Progenitor cell of endocrine pancreas (in vitro differentiated cells): Measurements from ENCODE around the gene SEC61G. TPM values are rescaled to one million over a fixed set of nuclear protein-coding genes. Genes with fewer than 3 reads are reported as not detected.
A peak's percentile ranks its signal among the peaks of the same experiment; 100 is the strongest.

Source experiments
- DNase-seq: peaks from one replicate; pipeline ENCODE4 v3.0.0; 2021; ENCODE audit warnings: low spot score; ENCODE audit not compliant: unreplicated experiment
- H3K27ac Mint-ChIP-seq: 2 replicates; pipeline ENCODE4 v1.8.0; 2021; ENCODE audit warnings: mild to moderate bottlenecking, moderate library complexity, mixed read lengths
- H3K27me3 Mint-ChIP-seq: 2 replicates; pipeline ENCODE4 v1.8.0; 2021; ENCODE audit warnings: mixed read lengths
- H3K36me3 Mint-ChIP-seq: 2 replicates; pipeline ENCODE4 v1.8.0; 2022; ENCODE audit warnings: mixed read lengths; ENCODE audit not compliant: insufficient read depth
- H3K4me1 Mint-ChIP-seq: 2 replicates; pipeline ENCODE4 v1.8.0; 2021; ENCODE audit warnings: low read depth, mixed read lengths
- H3K4me3 Mint-ChIP-seq: 2 replicates; pipeline ENCODE4 v1.8.0; 2021; ENCODE audit warnings: low read depth, mild to moderate bottlenecking, moderate library complexity, mixed read lengths
- H3K9me3 Mint-ChIP-seq: 2 replicates; pipeline ENCODE4 v1.8.0; 2021; ENCODE audit warnings: low read depth, mixed read lengths
- total RNA-seq: library from RNA; stranded (reverse); gene quantifications from 2 replicates; pipeline ENCODE4 v1.2.1, GENCODE V29; 2021
- TF ChIP-seq, protein P1 (sequence below): fragments of 200-600 bp; sonication (generic); IDR thresholded peaks from one replicate; pipeline ENCODE4 v1.5.0; 2021; ENCODE audit warnings: antibody characterized with exemption, mild to moderate bottlenecking; ENCODE audit not compliant: unreplicated experiment

The SEC61G gene
- total RNA-seq, 1 donor from 2014 or later: 110 TPM

DNA sequence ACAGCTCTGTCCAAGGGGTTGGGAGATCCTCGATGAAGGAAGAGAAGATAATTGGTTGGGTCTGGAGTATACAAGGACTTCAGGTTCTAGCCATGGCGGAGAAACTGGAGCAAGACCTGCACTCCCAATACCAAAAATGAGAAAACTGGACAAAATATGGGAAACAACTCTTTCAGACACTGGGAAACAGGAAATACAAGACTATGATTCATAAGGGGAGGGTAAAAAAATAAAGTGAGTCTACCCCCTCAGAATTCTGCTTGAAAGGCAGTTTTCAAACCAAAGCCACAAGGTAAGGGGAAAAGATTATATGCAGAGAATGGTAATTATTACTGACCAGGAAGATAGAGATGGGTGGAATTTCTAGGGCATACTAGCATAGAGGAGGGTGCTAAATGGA is 10.2 kb upstream of the SEC61G start:
- Mint-ChIP-seq H3K9me3 (no peaks in the 10 kb centered on the region), H3K4me3 (no peak overlapping the region), H3K4me1 (no peaks in the 10 kb centered on the region), H3K27me3 (no peaks in the 10 kb centered on the region), H3K27ac (no peak overlapping the region), H3K36me3 (no peaks in the 10 kb centered on the region)
- TF ChIP-seq, protein P1, sequence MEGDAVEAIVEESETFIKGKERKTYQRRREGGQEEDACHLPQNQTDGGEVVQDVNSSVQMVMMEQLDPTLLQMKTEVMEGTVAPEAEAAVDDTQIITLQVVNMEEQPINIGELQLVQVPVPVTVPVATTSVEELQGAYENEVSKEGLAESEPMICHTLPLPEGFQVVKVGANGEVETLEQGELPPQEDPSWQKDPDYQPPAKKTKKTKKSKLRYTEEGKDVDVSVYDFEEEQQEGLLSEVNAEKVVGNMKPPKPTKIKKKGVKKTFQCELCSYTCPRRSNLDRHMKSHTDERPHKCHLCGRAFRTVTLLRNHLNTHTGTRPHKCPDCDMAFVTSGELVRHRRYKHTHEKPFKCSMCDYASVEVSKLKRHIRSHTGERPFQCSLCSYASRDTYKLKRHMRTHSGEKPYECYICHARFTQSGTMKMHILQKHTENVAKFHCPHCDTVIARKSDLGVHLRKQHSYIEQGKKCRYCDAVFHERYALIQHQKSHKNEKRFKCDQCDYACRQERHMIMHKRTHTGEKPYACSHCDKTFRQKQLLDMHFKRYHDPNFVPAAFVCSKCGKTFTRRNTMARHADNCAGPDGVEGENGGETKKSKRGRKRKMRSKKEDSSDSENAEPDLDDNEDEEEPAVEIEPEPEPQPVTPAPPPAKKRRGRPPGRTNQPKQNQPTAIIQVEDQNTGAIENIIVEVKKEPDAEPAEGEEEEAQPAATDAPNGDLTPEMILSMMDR: no peak
- no peak for DNase-seq

DNA sequence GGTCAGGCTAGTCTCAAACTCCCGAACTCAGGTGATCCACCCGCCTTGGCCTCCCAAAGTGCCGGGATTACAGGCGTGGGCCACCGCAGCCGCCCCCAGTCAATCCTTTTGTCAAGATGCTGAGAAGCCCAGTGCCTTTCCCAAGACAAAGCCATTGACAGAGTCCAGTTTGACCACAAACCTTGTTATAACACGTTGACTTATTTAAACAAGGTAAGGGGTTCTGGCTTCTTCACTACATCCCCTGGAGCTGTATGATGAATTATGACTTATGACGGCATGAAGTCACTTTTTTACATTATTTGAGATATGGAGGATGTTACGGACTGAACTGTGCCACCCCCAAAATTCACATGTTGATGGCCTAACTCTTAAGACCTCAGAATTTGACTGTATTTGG is 5.8 kb upstream of the SEC61G start:
- no peak overlapping the region for H3K27ac Mint-ChIP-seq
- no peak for DNase-seq
- no peaks in the 10 kb centered on the region for H3K4me1 Mint-ChIP-seq
- H3K27me3 Mint-ChIP-seq: peaks cover 11% of the 10 kb centered on the region
- no peaks in the 10 kb centered on the region for H3K9me3 Mint-ChIP-seq
- no peak overlapping the region for H3K4me3 Mint-ChIP-seq
- H3K36me3 Mint-ChIP-seq: no peaks in the 10 kb centered on the region
- TF ChIP-seq, protein P1: no peak

DNA sequence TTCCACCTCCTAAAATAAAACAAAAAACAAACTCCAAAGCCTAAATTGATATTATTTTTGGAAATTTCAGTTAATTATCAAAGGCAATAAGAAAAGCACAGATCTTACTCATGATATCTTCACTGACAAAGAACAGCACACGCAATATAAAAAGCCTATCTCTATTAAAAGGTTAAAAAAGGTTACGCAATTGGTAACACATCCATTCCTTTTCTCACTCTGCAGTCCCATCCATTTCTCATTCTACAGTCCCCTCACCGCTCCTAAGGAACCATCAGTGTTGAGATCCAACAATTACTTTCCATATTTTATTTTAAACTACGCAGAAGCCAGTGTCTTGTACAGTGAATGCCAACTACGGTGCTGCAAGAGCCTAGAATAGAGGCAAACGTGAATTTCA is 1.3 kb downstream of the SEC61G start:
- H3K36me3 Mint-ChIP-seq: peaks cover 5% of the 10 kb centered on the region
- no peak for DNase-seq
- H3K9me3 Mint-ChIP-seq: no peaks in the 10 kb centered on the region
- H3K4me3 Mint-ChIP-seq: peak overlapping the region; percentile 99
- TF ChIP-seq, protein P1: no peak
- H3K27ac Mint-ChIP-seq: peak overlapping the region; percentile 26
- peaks cover 11% of the 10 kb centered on the region for H3K4me1 Mint-ChIP-seq
- peaks cover under 1% of the 10 kb centered on the region for H3K27me3 Mint-ChIP-seq

DNA sequence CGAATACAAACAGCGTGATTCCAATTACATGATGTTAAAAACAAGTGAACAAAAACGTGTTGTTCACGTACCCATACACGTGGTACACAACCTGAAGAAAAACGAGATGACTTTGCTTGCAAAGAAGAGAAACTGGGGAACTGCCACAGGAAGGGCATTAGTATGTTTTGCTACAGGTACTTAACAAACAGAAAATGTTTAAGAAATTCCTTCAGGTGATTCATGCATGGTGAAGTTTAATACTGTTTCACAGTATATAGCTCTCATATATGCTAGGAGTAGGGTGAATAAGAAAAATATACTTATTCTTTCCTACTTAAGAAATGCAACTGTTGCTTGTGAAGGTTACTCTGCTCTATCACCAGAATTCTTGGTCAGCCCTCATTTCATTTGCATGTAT is 9.8 kb downstream of the SEC61G start:
- TF ChIP-seq, protein P1: no peak
- no peaks in the 10 kb centered on the region for H3K27me3 Mint-ChIP-seq
- H3K9me3 Mint-ChIP-seq: no peaks in the 10 kb centered on the region
- H3K4me1 Mint-ChIP-seq: peaks cover 1% of the 10 kb centered on the region
- DNase-seq: no peak
- no peak overlapping the region for H3K4me3 Mint-ChIP-seq
- no peak overlapping the region for H3K27ac Mint-ChIP-seq
- peaks cover 20% of the 10 kb centered on the region for H3K36me3 Mint-ChIP-seq

DNA sequence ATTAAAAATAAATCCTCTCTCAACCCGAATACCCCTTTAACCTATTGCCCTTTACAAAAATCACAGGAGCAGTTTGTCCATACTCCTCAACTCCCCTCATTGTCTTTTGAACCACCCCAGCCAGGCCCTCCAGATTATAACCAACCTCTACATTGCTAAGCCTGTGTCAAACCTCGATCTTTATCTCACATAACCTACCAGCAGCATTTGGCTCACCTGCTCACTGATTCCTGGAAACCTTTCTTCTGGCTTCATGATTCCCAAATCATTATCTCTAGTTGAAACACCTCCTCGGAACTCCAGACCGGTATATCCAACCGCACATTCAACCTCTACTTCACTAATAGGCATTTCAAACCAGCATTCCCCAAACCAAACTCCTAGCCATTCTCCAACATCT is 11.8 kb downstream of the SEC61G start:
- peaks cover 1% of the 10 kb centered on the region for H3K4me1 Mint-ChIP-seq
- TF ChIP-seq, protein P1: no peak

More for the DNA sequence above, 11.8 kb downstream of the SEC61G start:
- DNase-seq: no peak
- Mint-ChIP-seq H3K4me3 (no peak overlapping the region), H3K27ac (peak overlapping the region; percentile 34), H3K36me3 (peaks cover 12% of the 10 kb centered on the region), H3K27me3 (no peaks in the 10 kb centered on the region), H3K9me3 (no peaks in the 10 kb centered on the region)
